ENCODE results near the gene GNAS-AS1. TPM values are rescaled to one million over a fixed set of nuclear protein-coding genes. Genes with fewer than 3 reads are reported as not detected.

The GNAS-AS1 gene
- total RNA-seq, 6 donors from 2014 or later, result 0.30 to 2.1 (median 0.54) TPM; not detected in 1

DNA sequence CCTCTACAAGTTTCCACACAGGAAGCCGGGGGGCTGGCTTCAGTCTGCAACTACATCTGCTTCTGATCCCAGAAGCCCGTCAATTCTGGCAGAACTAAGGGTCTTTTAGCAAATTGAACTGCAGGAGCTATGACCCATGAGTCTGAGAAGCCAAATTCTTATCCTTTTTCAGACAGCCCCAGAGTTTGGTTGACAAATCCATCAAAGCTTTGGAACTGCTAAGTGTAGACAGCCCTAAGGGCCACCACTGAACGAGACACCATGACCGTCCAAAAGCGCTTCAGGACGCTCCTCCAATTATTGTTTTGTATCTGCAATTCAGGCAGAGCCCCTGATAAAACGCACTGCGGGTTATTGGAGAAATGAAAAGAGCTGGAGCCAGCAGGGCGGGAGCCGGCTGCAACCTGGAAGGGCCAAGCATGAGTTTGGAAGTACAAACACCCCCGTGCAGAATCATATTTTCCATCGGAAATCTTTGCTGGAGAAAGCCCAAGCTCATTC is 67.1 kb downstream of the GNAS-AS1 start:
- WGBS, 2 donors, result 86 to 90% methylated on average over 11 to 12 of the region's 12 CpGs
- no peaks in the 10 kb centered on the region for H3K4me1 ChIP-seq

GRCh38 chr20:58781138-58781537 is 69.6 kb downstream of the GNAS-AS1 start:
- TF ChIP-seq EP300 (IDR thresholded peaks at IDR 0.05) (no peak), POLR2AphosphoS5 (IDR thresholded peaks at IDR 0.05) (no peak), POLR2A (IDR thresholded peaks at IDR 0.05) (no peak)
- TF ChIP-seq, protein P1, sequence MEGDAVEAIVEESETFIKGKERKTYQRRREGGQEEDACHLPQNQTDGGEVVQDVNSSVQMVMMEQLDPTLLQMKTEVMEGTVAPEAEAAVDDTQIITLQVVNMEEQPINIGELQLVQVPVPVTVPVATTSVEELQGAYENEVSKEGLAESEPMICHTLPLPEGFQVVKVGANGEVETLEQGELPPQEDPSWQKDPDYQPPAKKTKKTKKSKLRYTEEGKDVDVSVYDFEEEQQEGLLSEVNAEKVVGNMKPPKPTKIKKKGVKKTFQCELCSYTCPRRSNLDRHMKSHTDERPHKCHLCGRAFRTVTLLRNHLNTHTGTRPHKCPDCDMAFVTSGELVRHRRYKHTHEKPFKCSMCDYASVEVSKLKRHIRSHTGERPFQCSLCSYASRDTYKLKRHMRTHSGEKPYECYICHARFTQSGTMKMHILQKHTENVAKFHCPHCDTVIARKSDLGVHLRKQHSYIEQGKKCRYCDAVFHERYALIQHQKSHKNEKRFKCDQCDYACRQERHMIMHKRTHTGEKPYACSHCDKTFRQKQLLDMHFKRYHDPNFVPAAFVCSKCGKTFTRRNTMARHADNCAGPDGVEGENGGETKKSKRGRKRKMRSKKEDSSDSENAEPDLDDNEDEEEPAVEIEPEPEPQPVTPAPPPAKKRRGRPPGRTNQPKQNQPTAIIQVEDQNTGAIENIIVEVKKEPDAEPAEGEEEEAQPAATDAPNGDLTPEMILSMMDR (IDR thresholded peaks at IDR 0.05), result no peak

More for the DNA sequence above, 67.1 kb downstream of the GNAS-AS1 start:
- TF ChIP-seq, protein P1 (IDR thresholded peaks at IDR 0.05), result no peak
- TF ChIP-seq POLR2A (IDR thresholded peaks at IDR 0.05) (no peak), EP300 (IDR thresholded peaks at IDR 0.05) (no peak), POLR2AphosphoS5 (IDR thresholded peaks at IDR 0.05) (no peak)
- ATAC-seq (ENCODE audit: low FRiP score in 2 of 2), result no peak
- no peak overlapping the region for H3K4me3 ChIP-seq
- H3K27ac ChIP-seq, result no peak overlapping the region
- DNase-seq, result no peak
- no peaks in the 10 kb centered on the region for H3K27me3 ChIP-seq
- H3K9me3 ChIP-seq, result no peaks in the 10 kb centered on the region
- H3K36me3 ChIP-seq, result no peaks in the 10 kb centered on the region

DNA sequence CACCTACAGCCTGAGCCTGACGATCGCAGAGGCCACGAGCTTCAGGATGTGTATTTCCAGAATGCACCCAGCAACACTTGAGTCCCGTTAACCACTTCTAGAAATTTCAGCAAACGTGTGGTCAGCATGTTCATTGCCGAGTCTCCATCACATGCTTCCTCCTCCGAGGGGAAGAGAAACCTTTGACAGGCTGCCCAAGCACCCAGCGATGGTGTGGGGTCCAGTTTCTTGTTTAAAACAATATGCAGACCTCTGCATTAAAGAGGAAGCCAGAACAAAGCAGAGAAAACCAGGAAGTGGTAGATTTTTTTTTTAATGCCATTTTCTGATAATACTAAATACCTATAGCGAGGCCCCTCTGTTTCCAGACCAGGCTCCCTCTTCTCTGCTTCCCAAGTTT is 71.9 kb downstream of the GNAS-AS1 start:
- no peak overlapping the region for H3K4me3 ChIP-seq
- ATAC-seq (ENCODE audit: low FRiP score in 2 of 2) (no peak), DNase-seq (no peak)
- WGBS, 2 donors, result 48 to 52% methylated on average over 9 of the region's 9 CpGs
- no peaks in the 10 kb centered on the region for H3K36me3 ChIP-seq
- no peaks in the 10 kb centered on the region for H3K27me3 ChIP-seq
- H3K9me3 ChIP-seq, result no peaks in the 10 kb centered on the region
- no peak overlapping the region for H3K27ac ChIP-seq
- no peak for TF ChIP-seq EP300 (IDR thresholded peaks at IDR 0.05)
- no peak for TF ChIP-seq POLR2AphosphoS5 (IDR thresholded peaks at IDR 0.05)
- no peak for TF ChIP-seq POLR2A (IDR thresholded peaks at IDR 0.05)
- TF ChIP-seq, protein P1 (IDR thresholded peaks at IDR 0.05), result no peak
- no peaks in the 10 kb centered on the region for H3K4me1 ChIP-seq

More at GRCh38 chr20:58781138-58781537, 69.6 kb downstream of the GNAS-AS1 start:
- Histone ChIP-seq H3K4me3 (no peak overlapping the region), H3K9me3 (no peaks in the 10 kb centered on the region), H3K36me3 (no peaks in the 10 kb centered on the region), H3K27ac (no peak overlapping the region), H3K4me1 (no peaks in the 10 kb centered on the region), H3K27me3 (no peaks in the 10 kb centered on the region)
- ATAC-seq (ENCODE audit: low FRiP score in 2 of 2), result no peak
- WGBS, 2 donors, result 57 to 66% methylated on average over 4 of the region's 4 CpGs
- DNase-seq, result no peak

DNA sequence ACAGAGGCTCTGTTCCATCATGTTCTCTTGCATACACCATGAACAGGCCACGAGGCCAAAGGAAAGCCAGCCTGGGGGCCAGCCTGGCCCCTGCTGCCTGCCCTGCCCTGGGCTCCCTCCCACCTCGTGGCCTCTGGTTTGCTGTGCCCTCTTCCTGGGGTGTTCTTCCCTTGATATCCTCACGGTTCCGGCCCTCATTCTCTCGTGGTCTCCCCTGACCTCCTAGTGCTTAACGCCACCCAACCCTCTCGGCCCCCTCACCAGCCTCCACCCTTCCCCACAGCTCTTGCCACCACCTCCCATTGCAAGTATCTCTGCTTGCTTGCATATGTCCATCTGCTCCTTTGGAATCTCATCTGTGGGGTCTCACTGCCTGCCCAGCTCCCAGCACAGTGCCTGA is 73.0 kb downstream of the GNAS-AS1 start:
- H3K27ac ChIP-seq, result no peak overlapping the region
- no peak for DNase-seq
- TF ChIP-seq, protein P1 (IDR thresholded peaks at IDR 0.05), result no peak
- no peak for TF ChIP-seq EP300 (IDR thresholded peaks at IDR 0.05)
- no peak for TF ChIP-seq POLR2AphosphoS5 (IDR thresholded peaks at IDR 0.05)
- no peak for TF ChIP-seq POLR2A (IDR thresholded peaks at IDR 0.05)
- 79 to 80% methylated on average over 7 of the region's 7 CpGs for WGBS, 2 donors
- no peaks in the 10 kb centered on the region for H3K27me3 ChIP-seq
- no peak overlapping the region for H3K4me3 ChIP-seq
- H3K36me3 ChIP-seq, result no peaks in the 10 kb centered on the region
- H3K9me3 ChIP-seq, result no peaks in the 10 kb centered on the region
- no peaks in the 10 kb centered on the region for H3K4me1 ChIP-seq
- no peak for ATAC-seq (ENCODE audit: low FRiP score in 2 of 2)

GRCh38 chr20:58776109-58776508 is 74.6 kb downstream of the GNAS-AS1 start:
- TF ChIP-seq EP300 (IDR thresholded peaks at IDR 0.05), result no peak
- TF ChIP-seq, protein P1 (IDR thresholded peaks at IDR 0.05), result no peak
- no peak for TF ChIP-seq POLR2A (IDR thresholded peaks at IDR 0.05)
- TF ChIP-seq POLR2AphosphoS5 (IDR thresholded peaks at IDR 0.05), result no peak
- H3K27me3 ChIP-seq, result no peaks in the 10 kb centered on the region
- no peaks in the 10 kb centered on the region for H3K4me1 ChIP-seq
- no peak overlapping the region for H3K27ac ChIP-seq
- H3K36me3 ChIP-seq, result no peaks in the 10 kb centered on the region
- ATAC-seq (ENCODE audit: low FRiP score in 2 of 2) (no peak), DNase-seq (no peak)
- no peaks in the 10 kb centered on the region for H3K9me3 ChIP-seq
- 72 to 86% methylated on average over 3 of the region's 3 CpGs for WGBS, 2 donors
- H3K4me3 ChIP-seq, result no peak overlapping the region
